Peyer's patch (tissue), 4 donors: ENCODE results near the gene SLC35B4.

Experiments used
- CTCF ChIP-seq, 6 experiments: fragments of 450-650 bp in 4 of 6; fragments of 200-600 bp in 2 of 6; sonication (generic) in 1 of 6; IDR thresholded peaks; one replicate each; pipeline ENCODE4 v1.5.1; 2017 to 2019; ENCODE audit warnings: antibody characterized with exemption in 6 of 6, mild to moderate bottlenecking in 3 of 6, moderate library complexity in 1 of 6
- POLR2A ChIP-seq, 2 donors: fragments of 450-650 bp; IDR thresholded peaks; one replicate each; pipeline ENCODE4 v1.5.1; 2017; ENCODE audit warnings: antibody characterized with exemption in 2 of 2, mild to moderate bottlenecking in 2 of 2, moderate library complexity in 2 of 2

DNA sequence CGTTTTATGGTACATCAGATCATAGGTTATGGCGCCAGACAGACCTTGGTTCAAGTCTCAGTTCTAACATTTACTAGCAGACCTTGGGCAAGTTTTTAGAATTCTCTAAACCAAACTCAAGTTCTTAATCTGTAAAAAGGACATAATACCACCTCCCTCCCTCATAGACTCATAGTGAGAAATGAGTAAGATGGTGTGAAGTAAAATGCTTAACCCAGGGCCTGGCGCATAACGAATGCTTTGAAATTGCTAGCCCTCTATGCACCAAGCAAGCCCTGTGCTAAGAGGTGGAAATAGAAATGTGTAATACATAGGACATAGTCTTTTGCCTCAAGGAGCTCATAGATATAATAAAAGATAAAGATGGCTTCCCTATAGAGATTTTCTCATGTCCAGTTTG lies 17.7 kb upstream of the SLC35B4 start:
- TF ChIP-seq CTCF (IDR thresholded peaks at IDR 0.05) = no peak
- TF ChIP-seq POLR2A (IDR thresholded peaks at IDR 0.05) = no peak
